MM.1S (cell line): ENCODE results near the gene ABTB2.

Experiments used
- DNase-seq: peaks from one replicate; pipeline ENCODE4 v3.0.0-alpha.2; 2015
- H2AFZ ChIP-seq: fragments of 300-600 bp; sonication (generic); 2 replicates; pipeline ENCODE4 v1.6.0; 2016; ENCODE audit warnings: antibody characterized with exemption, low read length
- H3F3A ChIP-seq: fragments of 300-600 bp; sonication (generic); 2 replicates; pipeline ENCODE4 v1.6.1; 2016; ENCODE audit warnings: mild to moderate bottlenecking, antibody characterized with exemption, low read length, moderate library complexity, mixed read lengths; ENCODE audit not compliant: insufficient read depth
- H3K27ac ChIP-seq: fragments of 300-600 bp; sonication (generic); 2 replicates; pipeline ENCODE4 v1.5.1; 2016; ENCODE audit warnings: mild to moderate bottlenecking, low read length
- H3K27me3 ChIP-seq: fragments of 300-600 bp; sonication (generic); replicated peaks from 2 replicates; pipeline ENCODE4 v1.6.0; 2016; ENCODE audit warnings: low read length; ENCODE audit not compliant: insufficient read depth
- H3K36me3 ChIP-seq: fragments of 300-600 bp; sonication (generic); replicated peaks from 2 replicates; pipeline ENCODE4 v1.6.1; 2016; ENCODE audit warnings: mild to moderate bottlenecking, low read length, mixed read lengths; ENCODE audit not compliant: insufficient read depth
- H3K4me1 ChIP-seq: fragments of 300-600 bp; sonication (generic); 2 replicates; pipeline ENCODE4 v1.6.1; 2016; ENCODE audit warnings: low read length, mixed read lengths
- H3K4me2 ChIP-seq: fragments of 300-600 bp; sonication (generic); 2 replicates; pipeline ENCODE4 v1.6.0; 2016; ENCODE audit warnings: low read depth, low read length
- H3K4me3 ChIP-seq: fragments of 300-600 bp; sonication (generic); 2 replicates; pipeline ENCODE4 v1.5.1; 2016; ENCODE audit warnings: low read length, mixed read lengths
- H3K79me2 ChIP-seq: fragments of 300-600 bp; sonication (generic); 2 replicates; pipeline ENCODE4 v1.6.1; 2016; ENCODE audit warnings: mixed run types, low read length, mixed read lengths
- H3K9ac ChIP-seq: fragments of 300-600 bp; sonication (generic); 2 replicates; pipeline ENCODE4 v1.6.1; 2016; ENCODE audit warnings: low read length, mixed read lengths
- H3K9me2 ChIP-seq: fragments of 300-600 bp; sonication (generic); replicated peaks from 2 replicates; pipeline ENCODE4 v1.6.1; 2016; ENCODE audit warnings: mild to moderate bottlenecking, low read length, mixed read lengths; ENCODE audit not compliant: insufficient read depth
- H3K9me3 ChIP-seq: fragments of 300-600 bp; sonication (generic); replicated peaks from 2 replicates; pipeline ENCODE4 v1.6.1; 2016; ENCODE audit warnings: mild to moderate bottlenecking, low read length, mixed read lengths; ENCODE audit not compliant: insufficient read depth
- H4K20me1 ChIP-seq: fragments of 300-600 bp; sonication (generic); 2 replicates; pipeline ENCODE4 v1.6.1; 2016; ENCODE audit warnings: mild to moderate bottlenecking, low read length, moderate library complexity, mixed read lengths; ENCODE audit not compliant: insufficient read depth
- CTCF ChIP-seq: fragments of 300-600 bp; sonication (generic); IDR thresholded peaks from 2 replicates; pipeline ENCODE4 v1.5.1; 2016; ENCODE audit warnings: antibody characterized with exemption, low read length, mixed read lengths
- EZH2 ChIP-seq: fragments of 300-600 bp; sonication (generic); optimal IDR thresholded peaks from 2 replicates; pipeline ENCODE3; 2017; ENCODE audit warnings: low read depth, mild to moderate bottlenecking, antibody characterized with exemption, low read length, mixed read lengths
- EZH2phosphoT487 ChIP-seq: fragments of 300-600 bp; sonication (generic); IDR thresholded peaks from 2 replicates; pipeline ENCODE4 v1.6.1; 2018; ENCODE audit warnings: antibody characterized with exemption, low read length

The ABTB2 gene

GRCh38 chr11:34233215-34233614 is 124.6 kb downstream of the ABTB2 start:
- no peaks in the 10 kb centered on the region for H3K9me3 ChIP-seq
- H4K20me1 ChIP-seq, result no peaks in the 10 kb centered on the region
- no peak overlapping the region for H3K4me2 ChIP-seq
- no peak overlapping the region for H2AFZ ChIP-seq
- no peak overlapping the region for H3K4me3 ChIP-seq
- H3K9ac ChIP-seq, result no peak overlapping the region
- H3K9me2 ChIP-seq, result no peaks in the 10 kb centered on the region
- no peak overlapping the region for H3K27ac ChIP-seq
- no peaks in the 10 kb centered on the region for H3K36me3 ChIP-seq
- H3K79me2 ChIP-seq, result no peaks in the 10 kb centered on the region
- H3K4me1 ChIP-seq, result peaks cover 3% of the 10 kb centered on the region; the same call in 1 of the 2 replicates
- no peaks in the 10 kb centered on the region for H3K27me3 ChIP-seq
- H3F3A ChIP-seq, result no peaks in the 10 kb centered on the region
- no peak for DNase-seq
- TF ChIP-seq CTCF, result no peak
- TF ChIP-seq EZH2phosphoT487, result no peak
- TF ChIP-seq EZH2, result no peak

- no peak overlapping the region for H3K4me3 ChIP-seq
- no peak overlapping the region for H3K27ac ChIP-seq
- no peaks in the 10 kb centered on the region for H3F3A ChIP-seq
- H3K36me3 ChIP-seq, result no peaks in the 10 kb centered on the region
- H3K4me2 ChIP-seq, result no peak overlapping the region
- no peaks in the 10 kb centered on the region for H3K79me2 ChIP-seq
- no peaks in the 10 kb centered on the region for H3K27me3 ChIP-seq
- H4K20me1 ChIP-seq, result no peaks in the 10 kb centered on the region
- no peak for TF ChIP-seq EZH2phosphoT487
- TF ChIP-seq CTCF, result no peak
- TF ChIP-seq EZH2, result no peak
- no peak for DNase-seq
- H3K9me2 ChIP-seq, result no peaks in the 10 kb centered on the region
- no peak overlapping the region for H2AFZ ChIP-seq
- H3K4me1 ChIP-seq, result peaks cover 3% of the 10 kb centered on the region; the same call in 1 of the 2 replicates
- H3K9ac ChIP-seq, result no peak overlapping the region
- no peaks in the 10 kb centered on the region for H3K9me3 ChIP-seq
Observed at GRCh38 chr11:34232807-34233206, 125.0 kb downstream of the ABTB2 start.

GRCh38 chr11:34226210-34226609 is 131.6 kb downstream of the ABTB2 start:
- no peak overlapping the region for H2AFZ ChIP-seq
- TF ChIP-seq CTCF (no peak), EZH2phosphoT487 (no peak), EZH2 (no peak)
- no peaks in the 10 kb centered on the region for H3K79me2 ChIP-seq
- H3K4me3 ChIP-seq, result no peak overlapping the region
- no peaks in the 10 kb centered on the region for H4K20me1 ChIP-seq
- H3K4me1 ChIP-seq, result no peaks in the 10 kb centered on the region
- DNase-seq, result no peak
- no peaks in the 10 kb centered on the region for H3F3A ChIP-seq
- no peak overlapping the region for H3K27ac ChIP-seq
- H3K4me2 ChIP-seq, result no peak overlapping the region
- H3K9ac ChIP-seq, result no peak overlapping the region
- H3K9me2 ChIP-seq, result no peaks in the 10 kb centered on the region
- no peaks in the 10 kb centered on the region for H3K36me3 ChIP-seq
- H3K27me3 ChIP-seq, result no peaks in the 10 kb centered on the region
- no peaks in the 10 kb centered on the region for H3K9me3 ChIP-seq

GRCh38 chr11:34225091-34225490 is 132.7 kb downstream of the ABTB2 start:
- Histone ChIP-seq H3K4me1 (no peaks in the 10 kb centered on the region), H3K27ac (no peak overlapping the region), H3K9ac (no peak overlapping the region), H3F3A (no peaks in the 10 kb centered on the region), H3K9me2 (no peaks in the 10 kb centered on the region), H3K79me2 (no peaks in the 10 kb centered on the region), H3K9me3 (no peaks in the 10 kb centered on the region), H3K27me3 (no peaks in the 10 kb centered on the region), H3K36me3 (no peaks in the 10 kb centered on the region), H3K4me3 (no peak overlapping the region), H3K4me2 (no peak overlapping the region), H4K20me1 (no peaks in the 10 kb centered on the region), H2AFZ (no peak overlapping the region)
- TF ChIP-seq EZH2phosphoT487, result no peak
- no peak for TF ChIP-seq EZH2
- no peak for TF ChIP-seq CTCF
- no peak for DNase-seq
